GM12872 (cell line): Measurements from ENCODE around the gene SIRPA.

Source experiments
- CTCF ChIP-seq: IDR thresholded peaks from 3 replicates; pipeline ENCODE4 v1.5.1; 2011; ENCODE audit warnings: low read depth, mild to moderate bottlenecking, low read length, moderate library complexity; ENCODE audit not compliant: insufficient read depth

The SIRPA gene

GRCh38 chr20:1894951-1895673, at the start of gene SIRPA:
TSS of gene SIRPA (plus strand) at chr20:1895407. CDS start at chr20:1895448, 41 bp downstream.
- TF ChIP-seq CTCF, result no peak

- TF ChIP-seq CTCF, result no peak
Measured at GRCh38 chr20:1845701-1846100, 49.5 kb upstream of the SIRPA start.

DNA sequence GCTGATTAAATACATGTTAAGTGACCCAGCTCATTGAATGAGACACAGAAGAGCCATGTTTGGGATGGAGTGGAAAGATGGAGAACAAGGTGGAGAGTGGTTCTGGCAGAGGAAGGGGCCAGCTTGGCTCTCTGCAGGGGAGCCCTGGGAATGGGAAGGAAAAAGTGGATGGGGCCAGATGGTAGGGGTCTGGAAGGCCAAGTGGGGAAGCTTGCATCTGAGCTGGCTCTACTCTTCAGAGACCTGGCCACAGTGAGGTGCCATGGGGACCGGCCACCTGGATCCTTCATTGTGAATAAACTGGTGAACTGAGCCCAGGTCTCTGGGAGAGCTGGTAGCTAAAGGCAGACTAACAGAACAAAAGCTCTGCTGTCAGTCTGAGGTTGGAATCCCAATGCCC, 48.9 kb upstream of the SIRPA start:
- no peak for TF ChIP-seq CTCF

GRCh38 chr20:1846876-1847275, 48.3 kb upstream of the SIRPA start:
- no peak for TF ChIP-seq CTCF

GRCh38 chr20:1847780-1848179, 47.4 kb upstream of the SIRPA start:
- TF ChIP-seq CTCF, result no peak

GRCh38 chr20:1848373-1848772, 46.8 kb upstream of the SIRPA start:
- no peak for TF ChIP-seq CTCF

DNA sequence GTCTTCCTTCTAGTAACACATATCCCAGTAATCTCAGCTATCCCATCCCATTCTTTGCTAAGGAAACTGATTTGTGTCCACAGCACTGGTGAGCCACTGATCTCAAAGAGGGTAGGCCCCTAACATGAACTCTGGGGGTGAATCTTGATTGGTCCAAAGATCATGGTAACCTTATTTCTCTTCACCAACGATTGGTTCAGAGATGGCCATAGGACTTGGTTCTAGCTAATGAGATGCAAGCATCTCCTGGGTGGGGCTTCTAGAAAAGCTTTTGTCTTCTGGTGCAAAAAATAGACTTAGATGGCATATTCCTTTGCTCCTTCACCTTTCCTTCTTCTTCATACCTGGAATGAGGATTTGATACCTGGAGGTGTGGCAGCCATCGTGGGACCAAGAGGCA, 43.8 kb upstream of the SIRPA start:
- no peak for TF ChIP-seq CTCF
